Skeletal muscle satellite cell (primary cell): Measurements from ENCODE around the gene TPO.

ENCODE experiments used
- H3K27me3 ChIP-seq: 2 replicates; pipeline ENCODE4 v1.7.0; 2013; ENCODE audit warnings: low read length; ENCODE audit not compliant: control insufficient read depth, insufficient read depth
- H3K36me3 ChIP-seq: 2 replicates; pipeline ENCODE4 v1.7.0; 2013; ENCODE audit warnings: mild to moderate bottlenecking, control low read depth, low read length; ENCODE audit not compliant: insufficient read depth
- H3K4me1 ChIP-seq: 2 replicates; pipeline ENCODE4 v1.7.0; 2013; ENCODE audit warnings: low read length; ENCODE audit not compliant: control insufficient read depth, insufficient read depth
- H3K4me2 ChIP-seq: 2 replicates; pipeline ENCODE4 v1.7.0; 2013; ENCODE audit warnings: mild to moderate bottlenecking, low read length
- H3K4me3 ChIP-seq: 2 replicates; pipeline ENCODE4 v1.7.0; 2013; ENCODE audit warnings: low read length
- H3K9ac ChIP-seq: 2 replicates; pipeline ENCODE4 v1.7.0; 2013; ENCODE audit warnings: mild to moderate bottlenecking, low read depth, low read length, moderate library complexity
- H3K9me3 ChIP-seq: replicated peaks from 2 replicates; pipeline ENCODE4 v1.7.0; 2013; ENCODE audit warnings: mild to moderate bottlenecking, control low read depth, low read length

The TPO gene

DNA sequence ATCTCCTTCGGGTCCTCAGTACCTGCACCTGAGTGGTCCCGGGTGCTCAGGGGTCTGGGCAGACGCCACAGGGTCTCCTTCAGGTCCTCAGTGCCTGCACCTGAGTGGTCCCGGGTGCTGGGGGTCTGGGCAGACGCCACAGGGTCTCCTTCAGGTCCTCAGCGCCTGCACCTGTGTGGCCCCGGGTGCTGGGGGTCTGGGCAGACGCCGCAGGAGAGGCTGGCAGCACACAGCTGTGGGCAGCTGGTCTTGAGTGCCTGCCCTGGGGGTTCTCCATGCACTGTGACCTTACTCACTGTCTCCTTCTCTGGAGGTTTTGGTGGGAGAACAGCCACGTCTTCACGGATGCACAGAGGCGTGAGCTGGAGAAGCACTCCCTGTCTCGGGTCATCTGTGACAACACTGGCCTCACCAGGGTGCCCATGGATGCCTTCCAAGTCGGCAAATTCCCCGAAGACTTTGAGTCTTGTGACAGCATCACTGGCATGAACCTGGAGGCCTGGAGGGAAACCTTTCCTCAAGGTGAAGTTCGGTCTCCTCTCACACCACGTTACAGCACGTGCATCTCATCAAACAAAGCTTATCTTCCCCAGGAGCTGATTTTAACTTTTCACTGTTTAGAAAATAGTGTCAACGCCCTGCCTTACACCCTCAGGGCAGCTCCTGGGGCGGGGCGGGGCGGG lies 82.6 kb downstream of the TPO start:
- no peaks in the 10 kb centered on the region for H3K4me1 ChIP-seq
- H3K9me3 ChIP-seq: no peaks in the 10 kb centered on the region
- no peaks in the 10 kb centered on the region for H3K36me3 ChIP-seq
- no peak overlapping the region for H3K4me2 ChIP-seq
- no peaks in the 10 kb centered on the region for H3K27me3 ChIP-seq
- no peak overlapping the region for H3K9ac ChIP-seq
- no peak overlapping the region for H3K4me3 ChIP-seq

DNA sequence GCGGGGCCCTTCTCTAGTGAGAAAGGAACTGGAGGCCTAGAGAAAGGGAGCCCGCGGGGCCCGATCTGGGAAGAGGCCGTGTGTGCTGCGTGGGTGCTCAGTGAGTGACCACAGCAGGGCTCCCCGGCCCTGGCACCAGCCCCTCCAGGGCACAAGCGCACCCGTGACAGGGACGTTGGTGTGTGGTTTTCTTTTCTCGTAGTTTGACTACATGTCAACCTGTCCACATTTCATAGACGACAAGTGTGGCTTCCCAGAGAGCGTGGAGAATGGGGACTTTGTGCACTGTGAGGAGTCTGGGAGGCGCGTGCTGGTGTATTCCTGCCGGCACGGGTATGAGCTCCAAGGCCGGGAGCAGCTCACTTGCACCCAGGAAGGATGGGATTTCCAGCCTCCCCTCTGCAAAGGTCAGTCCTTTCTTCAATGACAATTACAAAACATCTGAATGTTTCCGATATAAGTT lies 83.1 kb downstream of the TPO start:
- Histone ChIP-seq H3K4me1 (no peaks in the 10 kb centered on the region), H3K4me2 (no peak overlapping the region), H3K9ac (no peak overlapping the region), H3K27me3 (no peaks in the 10 kb centered on the region), H3K4me3 (no peak overlapping the region), H3K9me3 (no peaks in the 10 kb centered on the region), H3K36me3 (no peaks in the 10 kb centered on the region)

DNA sequence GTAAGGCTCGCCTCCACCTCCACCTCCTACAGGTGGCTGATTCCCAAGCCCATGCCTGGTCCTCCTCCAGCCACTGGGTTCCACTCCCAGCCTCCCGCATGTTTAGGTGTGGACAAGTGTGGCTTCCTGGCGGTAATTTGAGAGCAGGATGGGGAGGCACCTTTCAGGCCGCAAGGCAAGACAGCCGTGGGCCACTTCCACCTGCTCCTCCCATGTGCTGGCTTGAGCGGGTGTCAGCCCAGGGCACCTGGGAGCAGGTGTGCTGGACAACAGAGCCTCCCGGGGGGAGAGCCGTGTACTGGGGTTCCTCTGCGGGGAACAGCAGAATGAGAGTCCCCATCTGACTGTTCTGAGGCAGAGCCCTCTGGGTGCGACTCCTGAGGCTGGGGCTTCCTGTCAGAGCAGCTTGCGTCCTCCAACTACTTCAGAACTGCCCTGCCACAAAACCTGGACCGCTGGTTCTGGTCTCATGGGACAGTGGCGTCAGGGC lies 83.9 kb downstream of the TPO start:
- Histone ChIP-seq H3K4me1 (no peaks in the 10 kb centered on the region), H3K4me3 (no peak overlapping the region), H3K9me3 (no peaks in the 10 kb centered on the region), H3K9ac (no peak overlapping the region), H3K4me2 (no peak overlapping the region), H3K27me3 (no peaks in the 10 kb centered on the region), H3K36me3 (no peaks in the 10 kb centered on the region)

DNA sequence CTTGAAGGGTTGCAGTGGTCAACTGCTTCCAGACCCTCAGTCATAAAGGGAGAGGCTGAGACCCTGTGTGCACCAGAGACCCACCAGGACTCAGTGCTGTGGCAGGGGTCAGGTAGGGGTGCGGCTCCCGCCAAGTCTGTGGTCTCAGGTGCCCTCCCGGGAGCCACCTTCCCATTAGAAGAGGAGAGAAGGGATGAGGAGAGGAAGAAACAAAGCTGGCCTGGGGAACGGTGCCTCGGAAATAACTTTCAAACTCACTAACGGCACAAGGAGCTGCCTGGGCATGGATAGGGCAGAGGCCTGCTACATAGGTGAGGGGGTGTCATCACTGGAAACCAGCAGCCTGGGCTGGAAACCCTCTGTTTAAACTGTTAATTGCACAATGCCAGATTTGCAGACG lies 84.9 kb downstream of the TPO start:
- Histone ChIP-seq H3K9ac (no peak overlapping the region), H3K9me3 (no peaks in the 10 kb centered on the region), H3K36me3 (no peaks in the 10 kb centered on the region), H3K4me2 (no peak overlapping the region), H3K27me3 (no peaks in the 10 kb centered on the region), H3K4me1 (no peaks in the 10 kb centered on the region), H3K4me3 (no peak overlapping the region)

DNA sequence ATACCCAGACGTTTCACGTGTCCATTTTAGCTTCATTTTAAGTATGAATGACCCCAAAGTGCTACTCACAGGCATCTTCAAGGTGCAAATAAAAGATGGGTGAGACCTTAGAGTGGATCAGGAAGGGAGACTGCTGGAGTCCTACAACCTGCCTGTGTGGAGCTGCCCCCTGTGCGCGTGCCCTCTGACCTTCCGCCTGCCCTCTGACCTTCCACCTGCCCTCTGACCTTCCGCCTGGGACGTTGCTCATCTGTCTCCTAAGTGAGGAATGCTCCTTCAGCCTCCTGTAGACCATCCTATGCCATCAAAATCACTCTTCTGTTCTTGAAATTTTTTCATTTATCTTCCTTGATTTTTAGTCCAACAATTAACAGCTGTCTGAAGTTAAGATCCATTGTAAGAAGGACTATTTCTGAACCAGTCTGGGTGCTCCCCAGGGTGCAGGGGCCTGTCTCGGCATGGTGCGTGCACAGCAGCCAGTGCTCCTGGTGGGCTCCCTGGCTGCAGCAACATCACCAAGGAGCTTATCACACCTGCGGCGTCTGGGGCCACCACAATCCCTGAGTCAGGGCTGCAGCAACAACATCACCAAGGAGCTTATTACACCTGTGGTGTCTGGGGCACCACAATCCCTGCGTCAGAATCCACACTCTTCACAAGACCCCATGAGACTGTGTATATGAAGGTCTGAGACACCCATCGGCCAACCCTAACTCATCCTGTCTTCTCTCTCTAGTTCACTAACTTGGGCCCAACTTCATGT lies 86.0 kb downstream of the TPO start:
- H3K9me3 ChIP-seq: no peaks in the 10 kb centered on the region
- H3K36me3 ChIP-seq: no peaks in the 10 kb centered on the region
- H3K27me3 ChIP-seq: no peaks in the 10 kb centered on the region
- no peak overlapping the region for H3K9ac ChIP-seq
- H3K4me1 ChIP-seq: no peaks in the 10 kb centered on the region
- H3K4me2 ChIP-seq: no peak overlapping the region
- no peak overlapping the region for H3K4me3 ChIP-seq

DNA sequence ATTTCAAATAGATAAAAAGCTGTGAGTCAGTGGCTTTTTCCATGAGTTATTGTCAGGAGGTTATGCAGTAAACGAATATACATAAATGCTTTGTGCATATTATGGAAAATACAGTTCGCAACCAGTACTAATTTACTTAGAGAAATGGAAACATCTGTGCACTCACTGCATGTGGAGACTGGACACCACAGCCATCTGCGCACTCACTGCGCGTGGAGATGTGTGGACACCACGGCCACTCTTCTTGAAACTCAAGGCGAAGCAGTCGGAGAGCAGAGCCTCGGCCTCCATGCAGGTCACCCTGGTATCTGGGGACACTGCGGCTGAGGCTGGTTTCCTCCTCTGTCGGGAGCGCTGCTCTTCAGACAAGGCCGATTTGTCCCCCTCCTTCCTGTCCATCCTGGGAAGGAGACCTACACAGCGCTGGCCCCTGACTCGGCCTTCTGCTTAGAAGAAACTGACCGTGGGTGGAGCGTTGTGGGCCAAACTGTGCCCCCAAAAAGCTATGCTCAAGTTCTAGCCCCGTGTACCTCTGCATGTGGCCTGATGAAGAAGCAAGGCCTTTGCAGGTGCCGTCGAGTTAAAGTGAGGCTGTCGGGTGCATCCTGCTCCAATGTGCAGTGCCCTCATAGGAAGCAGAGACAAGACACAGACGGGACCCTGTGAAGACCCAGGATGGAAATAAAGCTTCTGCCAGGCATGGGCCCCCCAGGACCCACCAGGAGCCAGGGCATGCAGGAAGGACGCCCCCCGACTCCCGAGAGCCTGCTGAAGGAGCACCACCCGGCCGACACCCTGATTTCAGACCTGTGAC lies 88.0 kb downstream of the TPO start:
- no peak overlapping the region for H3K9ac ChIP-seq
- H3K36me3 ChIP-seq: no peaks in the 10 kb centered on the region
- no peak overlapping the region for H3K4me3 ChIP-seq
- no peaks in the 10 kb centered on the region for H3K9me3 ChIP-seq
- no peaks in the 10 kb centered on the region for H3K27me3 ChIP-seq
- no peak overlapping the region for H3K4me2 ChIP-seq
- H3K4me1 ChIP-seq: no peaks in the 10 kb centered on the region

DNA sequence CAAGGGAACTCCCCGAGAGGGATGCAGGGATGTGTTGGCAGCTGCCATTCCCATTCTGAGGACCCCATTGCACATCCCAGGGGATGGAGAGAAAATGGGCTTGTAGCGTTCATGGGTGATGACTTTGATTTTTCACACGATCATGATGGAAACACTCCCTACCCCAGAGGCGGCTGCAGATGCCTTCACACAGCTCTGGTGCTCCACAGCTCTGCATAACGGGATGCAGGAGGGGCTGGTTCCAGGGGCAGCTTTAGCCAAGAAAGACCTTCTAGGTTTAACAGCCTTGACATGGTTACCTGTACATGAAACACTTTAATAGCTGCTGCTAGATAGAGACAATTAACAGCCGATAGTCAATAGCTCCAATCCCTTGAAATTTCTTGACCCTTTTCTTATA lies 88.7 kb downstream of the TPO start:
- Histone ChIP-seq H3K4me2 (no peak overlapping the region), H3K27me3 (no peaks in the 10 kb centered on the region), H3K4me1 (no peaks in the 10 kb centered on the region), H3K9ac (no peak overlapping the region), H3K9me3 (no peaks in the 10 kb centered on the region), H3K36me3 (no peaks in the 10 kb centered on the region), H3K4me3 (no peak overlapping the region)

DNA sequence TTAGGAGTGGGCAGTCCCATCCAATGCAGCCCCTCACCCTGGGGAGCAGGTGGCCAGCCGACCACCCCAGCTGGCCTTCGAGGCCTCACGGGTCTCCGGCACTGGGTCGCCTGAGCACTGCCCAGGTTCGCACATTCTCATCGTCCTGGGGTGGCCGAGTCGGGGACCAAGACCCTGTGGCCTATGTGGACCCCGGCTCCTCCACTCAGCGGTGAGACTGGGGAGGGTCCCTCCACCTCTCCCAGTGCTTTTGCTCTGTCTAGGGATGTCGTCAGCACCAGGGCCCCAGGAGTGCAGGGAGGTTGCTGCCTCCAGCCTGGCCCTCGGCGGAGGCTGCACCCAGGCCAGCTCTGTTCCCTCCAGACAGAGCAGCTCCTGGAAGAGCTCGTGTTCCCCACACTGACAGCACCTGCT lies 89.6 kb downstream of the TPO start:
- Histone ChIP-seq H3K9ac (no peak overlapping the region), H3K9me3 (no peaks in the 10 kb centered on the region), H3K4me3 (no peak overlapping the region), H3K4me2 (no peak overlapping the region), H3K27me3 (no peaks in the 10 kb centered on the region), H3K36me3 (no peaks in the 10 kb centered on the region), H3K4me1 (no peaks in the 10 kb centered on the region)

DNA sequence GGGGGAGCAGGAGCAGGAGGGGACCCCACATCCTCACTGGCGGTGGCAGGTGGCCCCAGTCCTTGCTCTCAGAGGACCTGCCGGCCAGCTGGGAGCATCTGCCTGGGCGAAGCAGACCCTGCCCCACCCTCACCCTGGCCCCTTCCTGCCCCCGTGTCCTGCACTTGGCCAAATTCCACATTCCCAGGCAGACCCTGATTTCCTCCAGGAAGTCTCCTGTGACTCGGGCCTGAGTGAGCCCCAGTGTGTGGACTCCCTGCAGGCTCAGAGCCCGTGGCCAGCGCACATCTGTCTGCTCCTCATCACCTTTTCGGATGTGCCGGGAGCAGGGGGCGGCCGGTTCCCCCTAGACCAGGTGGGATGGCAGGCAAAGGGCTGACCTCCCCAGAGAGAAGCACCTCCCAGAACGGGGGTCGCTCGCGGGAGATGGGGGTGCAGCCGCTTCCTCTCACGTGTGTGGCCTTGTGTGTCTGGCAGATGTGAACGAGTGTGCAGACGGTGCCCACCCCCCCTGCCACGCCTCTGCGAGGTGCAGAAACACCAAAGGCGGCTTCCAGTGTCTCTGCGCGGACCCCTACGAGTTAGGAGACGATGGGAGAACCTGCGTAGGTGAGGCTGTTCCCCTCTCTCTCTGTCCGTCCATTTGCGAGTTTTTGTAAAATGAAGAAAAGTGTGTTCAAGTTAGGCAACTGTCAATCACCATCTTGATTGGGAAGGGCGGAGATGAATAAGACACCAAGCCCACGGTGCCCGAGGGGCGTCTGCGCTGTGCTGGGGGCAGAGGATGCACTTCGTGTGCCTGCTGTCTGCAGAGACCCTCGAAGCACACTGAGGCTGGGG lies 90.4 kb downstream of the TPO start:
- H3K9me3 ChIP-seq: no peaks in the 10 kb centered on the region
- no peak overlapping the region for H3K4me3 ChIP-seq
- H3K4me2 ChIP-seq: no peak overlapping the region
- H3K27me3 ChIP-seq: no peaks in the 10 kb centered on the region
- no peaks in the 10 kb centered on the region for H3K36me3 ChIP-seq
- H3K4me1 ChIP-seq: no peaks in the 10 kb centered on the region
- H3K9ac ChIP-seq: no peak overlapping the region

DNA sequence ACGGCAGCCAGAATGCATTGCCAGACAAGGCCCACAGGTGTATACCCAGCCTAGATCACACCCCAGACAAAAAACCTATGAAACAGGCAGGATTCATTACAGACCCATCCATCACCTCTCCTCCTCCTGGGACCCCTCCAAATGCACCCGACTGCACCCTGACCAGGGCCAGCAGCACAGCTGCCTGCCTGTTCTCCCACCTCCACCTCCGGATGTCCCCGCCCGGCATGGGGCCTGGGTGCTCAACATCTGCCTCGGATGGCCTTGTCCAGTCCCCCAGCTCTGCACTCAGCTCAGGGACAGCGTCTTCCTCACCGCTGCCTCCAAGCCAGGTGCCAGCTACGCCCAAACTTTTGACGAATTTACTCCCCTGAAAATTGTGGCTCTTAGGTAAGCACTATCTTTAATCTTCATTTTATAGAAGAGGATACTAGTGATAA lies 91.1 kb downstream of the TPO start:
- Histone ChIP-seq H3K4me2 (no peak overlapping the region), H3K9ac (no peak overlapping the region), H3K36me3 (no peaks in the 10 kb centered on the region), H3K4me3 (no peak overlapping the region), H3K4me1 (no peaks in the 10 kb centered on the region), H3K9me3 (no peaks in the 10 kb centered on the region), H3K27me3 (no peaks in the 10 kb centered on the region)

DNA sequence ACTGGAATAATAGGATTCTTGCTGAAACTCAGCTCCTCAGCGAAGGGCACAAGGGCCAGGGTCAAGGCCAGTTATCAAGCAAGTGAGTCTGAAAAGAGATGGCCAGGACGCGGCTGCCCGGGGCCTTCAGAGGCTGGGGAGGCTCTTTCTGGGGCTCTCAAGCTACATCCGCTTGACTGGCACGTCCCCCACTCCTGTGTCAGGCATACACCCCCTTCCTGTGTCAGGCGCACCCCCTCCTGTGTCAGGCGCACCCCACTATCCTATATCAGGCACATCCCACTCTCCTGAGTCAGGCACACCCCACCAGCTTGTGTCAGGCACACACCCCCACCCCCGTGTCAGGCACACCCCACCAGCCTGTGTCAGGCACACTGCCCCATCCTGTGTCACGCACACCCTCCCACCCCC lies 91.8 kb downstream of the TPO start:
- Histone ChIP-seq H3K4me1 (no peaks in the 10 kb centered on the region), H3K4me2 (no peak overlapping the region), H3K27me3 (no peaks in the 10 kb centered on the region), H3K9me3 (no peaks in the 10 kb centered on the region), H3K9ac (no peak overlapping the region), H3K36me3 (no peaks in the 10 kb centered on the region), H3K4me3 (no peak overlapping the region)
